Thymus (tissue), 11 donors: ENCODE measurements around the gene CEP63. TPM values are rescaled to one million over a fixed set of nuclear protein-coding genes. Genes with fewer than 3 reads are reported as not detected.

Experiments
- DNase-seq, 9 donors: peaks; one replicate each; pipeline ENCODE4 v3.0.0-alpha.2; 2013; ENCODE audit warnings: low spot score in 9 of 9, low read depth in 6 of 9, missing footprints in 1 of 9
- H3K27ac ChIP-seq, 2 donors: one replicate each; pipeline ENCODE4 v1.5.1; 2013; ENCODE audit warnings: control low read depth in 1 of 2, low read depth in 1 of 2, low read length in 1 of 2, mild to moderate bottlenecking in 1 of 2, moderate library complexity in 1 of 2
- H3K27me3 ChIP-seq, 2 donors: one replicate each; pipeline ENCODE4 v1.5.1; 2013; ENCODE audit warnings: low read length in 1 of 2; ENCODE audit not compliant: control insufficient read depth in 2 of 2, insufficient read depth in 1 of 2
- H3K36me3 ChIP-seq, 2 donors: one replicate each; pipeline ENCODE4 v1.5.1; 2013; ENCODE audit warnings: low read length in 1 of 2, mild to moderate bottlenecking in 1 of 2, moderate library complexity in 1 of 2; ENCODE audit not compliant: control insufficient read depth in 2 of 2, insufficient read depth in 2 of 2
- H3K4me1 ChIP-seq, 2 donors: one replicate each; pipeline ENCODE4 v1.5.1; 2013; ENCODE audit warnings: low read length in 2 of 2; ENCODE audit not compliant: control insufficient read depth in 2 of 2, insufficient read depth in 2 of 2
- H3K4me3 ChIP-seq, 2 donors: one replicate each; pipeline ENCODE4 v1.5.1; 2013; ENCODE audit warnings: low read length in 2 of 2, control low read depth in 1 of 2, mild to moderate bottlenecking in 1 of 2
- H3K9me3 ChIP-seq, 2 donors: one replicate each; pipeline ENCODE4 v1.5.1; 2013; ENCODE audit warnings: low read length in 1 of 2, mild to moderate bottlenecking in 1 of 2; ENCODE audit not compliant: control insufficient read depth in 2 of 2, insufficient read depth in 1 of 2
- WGBS: extraction: QIAGEN DNeasy Blood & Tissue Kit; methylation state at CpG from one replicate; pipeline ENCODE4 v1.1.7; 2013; 5-methylcytosine and 5-hydroxymethylcytosine counted together
- polyA plus RNA-seq: library from polyadenylated mRNA; stranded (reverse); fragments of 200-250 nt; gene quantifications from one replicate; pipeline ENCODE4 v1.2.3, GENCODE V29; 2013
- total RNA-seq: library from RNA; stranded (reverse); fragments of 120-200 nt; gene quantifications from one replicate; pipeline ENCODE4 v1.2.4, GENCODE V29; 2013
- donor health status: healthy.

CEP63 gene
- total and polyA plus RNA-seq, 2 donors, result 31.7 to 37.1 TPM

DNA sequence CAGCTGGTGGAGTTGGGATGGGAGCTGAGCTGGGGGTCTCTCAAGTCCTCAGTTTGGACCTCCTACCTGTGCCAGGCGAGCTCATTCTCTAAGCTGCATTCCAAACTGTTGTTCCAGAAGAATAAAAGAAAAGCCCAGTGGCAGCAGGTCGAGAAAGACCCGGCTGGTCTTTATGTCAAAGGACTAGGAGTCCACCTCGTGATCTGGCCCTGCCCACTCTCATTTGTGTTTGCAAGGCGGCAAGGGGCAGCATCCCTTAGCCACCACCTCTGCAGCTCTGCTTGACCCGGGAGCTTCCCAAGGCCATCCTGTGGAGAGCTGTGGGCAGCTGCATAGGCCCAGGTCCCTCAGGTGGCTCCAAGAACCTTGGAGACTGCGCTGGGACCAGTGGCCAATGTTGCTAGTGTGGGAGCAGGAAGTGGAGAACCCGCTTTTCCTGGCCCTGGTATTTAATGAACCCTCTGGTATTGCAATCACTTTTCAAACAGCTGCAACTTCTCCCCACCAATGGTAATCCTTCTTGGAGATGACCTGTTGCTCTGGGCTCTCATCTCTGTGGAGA, 134.1 kb downstream of the CEP63 start:
- no peak for DNase-seq
- no peak overlapping the region for H3K27ac ChIP-seq
- WGBS, result 97% methylated on average over 8 of the region's 8 CpGs

DNA sequence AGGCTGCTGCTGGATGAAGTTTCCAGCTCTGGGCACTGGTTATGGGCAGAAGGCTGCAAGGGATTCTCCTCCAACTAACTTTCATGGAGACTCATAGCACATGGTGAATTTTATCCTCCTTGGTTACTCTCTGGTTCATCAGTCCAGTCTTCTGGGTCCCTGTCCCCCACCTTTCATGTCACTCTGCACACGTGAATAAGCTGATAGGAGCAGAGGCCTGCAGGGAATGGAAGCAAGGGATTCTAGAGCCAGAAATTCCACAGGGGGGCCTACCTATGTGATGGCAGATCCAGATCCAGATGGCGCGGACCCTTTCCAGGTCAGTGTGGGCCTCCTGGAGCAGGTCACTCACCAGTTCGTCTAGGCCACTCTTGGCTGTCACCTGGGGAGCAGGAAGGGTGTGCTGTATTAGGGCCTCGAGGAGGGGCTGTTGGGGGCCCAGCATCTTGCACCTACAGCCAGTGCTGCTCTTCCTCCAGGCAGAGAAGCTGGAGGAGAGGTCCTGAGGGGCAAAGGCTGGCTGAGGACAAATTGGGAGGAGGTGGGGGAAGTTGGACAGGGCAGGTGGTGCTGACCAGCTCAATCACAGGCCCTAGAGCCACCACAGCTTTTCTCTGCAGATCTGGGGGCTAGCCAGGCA, 134.7 kb downstream of the CEP63 start:
- Histone ChIP-seq H3K27ac (no peak overlapping the region), H3K4me1 (no peaks in the 10 kb centered on the region), H3K9me3 (no peaks in the 10 kb centered on the region), H3K36me3 (no peaks in the 10 kb centered on the region), H3K4me3 (no peak overlapping the region), H3K27me3 (no peaks in the 10 kb centered on the region)
- WGBS, result 96% methylated on average over 5 of the region's 5 CpGs
- no peak for DNase-seq

More for the DNA sequence above, 134.1 kb downstream of the CEP63 start:
- H3K36me3 ChIP-seq, result no peaks in the 10 kb centered on the region
- H3K4me1 ChIP-seq, result no peaks in the 10 kb centered on the region
- H3K4me3 ChIP-seq, result no peak overlapping the region
- H3K27me3 ChIP-seq, result no peaks in the 10 kb centered on the region
- H3K9me3 ChIP-seq, result no peaks in the 10 kb centered on the region

DNA sequence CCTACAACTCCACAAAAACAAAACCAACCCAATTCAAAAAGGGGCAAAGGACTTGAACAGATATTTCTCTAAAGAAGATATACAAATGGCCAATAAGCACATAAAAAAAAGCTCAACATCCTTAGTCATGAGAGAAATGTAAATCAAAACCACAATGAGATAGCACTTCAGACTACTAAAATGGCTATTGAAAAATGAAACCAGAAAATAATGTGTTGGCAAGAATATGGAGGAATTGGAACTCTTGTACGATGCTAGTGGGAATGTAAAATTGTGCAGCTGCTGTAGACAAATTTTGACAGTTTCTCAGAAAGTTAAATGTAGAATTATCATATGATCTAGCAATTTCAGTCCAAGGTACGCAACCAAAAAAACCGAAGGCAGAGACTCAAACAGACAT, 136.0 kb downstream of the CEP63 start:
- Histone ChIP-seq H3K4me1 (no peaks in the 10 kb centered on the region), H3K27ac (no peak overlapping the region)
- 52% methylated on average over 3 of the region's 3 CpGs for WGBS

DNA sequence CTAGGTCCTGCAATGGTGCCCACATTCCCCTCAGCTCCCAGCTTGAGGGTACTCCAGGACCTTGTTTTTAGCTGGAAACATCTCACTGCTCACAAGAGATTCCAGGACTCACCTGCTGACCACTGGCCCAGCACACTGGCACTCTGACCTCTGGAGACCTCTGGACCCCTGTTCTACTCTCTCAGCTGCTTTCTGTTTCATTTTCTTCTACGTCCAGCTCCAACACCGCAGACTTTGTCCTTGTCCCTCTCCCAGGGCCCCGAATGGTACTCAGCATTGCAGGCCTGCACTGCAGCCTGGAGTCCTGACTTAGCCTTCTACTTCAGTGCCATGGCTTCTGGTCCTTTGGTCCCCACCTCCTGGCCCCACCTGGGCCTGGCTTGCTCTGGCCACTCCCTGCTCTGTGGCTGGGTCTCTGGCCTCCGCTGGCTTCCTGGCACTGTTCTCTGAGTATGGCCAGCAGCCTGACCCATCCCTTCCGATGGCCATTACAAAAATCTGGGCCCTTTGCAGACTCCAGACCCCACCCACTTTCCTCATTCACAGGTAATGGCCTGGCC, 137.0 kb downstream of the CEP63 start:
- H3K27ac ChIP-seq, result no peak overlapping the region
- DNase-seq, result no peak
- no peaks in the 10 kb centered on the region for H3K4me1 ChIP-seq
- 90% methylated on average over 5 of the region's 5 CpGs for WGBS
- no peaks in the 10 kb centered on the region for H3K27me3 ChIP-seq
- H3K4me3 ChIP-seq, result no peak overlapping the region
- H3K9me3 ChIP-seq, result no peaks in the 10 kb centered on the region
- no peaks in the 10 kb centered on the region for H3K36me3 ChIP-seq

More for the DNA sequence above, 136.0 kb downstream of the CEP63 start:
- Histone ChIP-seq H3K27me3 (no peaks in the 10 kb centered on the region), H3K4me3 (no peak overlapping the region), H3K36me3 (no peaks in the 10 kb centered on the region), H3K9me3 (no peaks in the 10 kb centered on the region)
- DNase-seq, result no peak

DNA sequence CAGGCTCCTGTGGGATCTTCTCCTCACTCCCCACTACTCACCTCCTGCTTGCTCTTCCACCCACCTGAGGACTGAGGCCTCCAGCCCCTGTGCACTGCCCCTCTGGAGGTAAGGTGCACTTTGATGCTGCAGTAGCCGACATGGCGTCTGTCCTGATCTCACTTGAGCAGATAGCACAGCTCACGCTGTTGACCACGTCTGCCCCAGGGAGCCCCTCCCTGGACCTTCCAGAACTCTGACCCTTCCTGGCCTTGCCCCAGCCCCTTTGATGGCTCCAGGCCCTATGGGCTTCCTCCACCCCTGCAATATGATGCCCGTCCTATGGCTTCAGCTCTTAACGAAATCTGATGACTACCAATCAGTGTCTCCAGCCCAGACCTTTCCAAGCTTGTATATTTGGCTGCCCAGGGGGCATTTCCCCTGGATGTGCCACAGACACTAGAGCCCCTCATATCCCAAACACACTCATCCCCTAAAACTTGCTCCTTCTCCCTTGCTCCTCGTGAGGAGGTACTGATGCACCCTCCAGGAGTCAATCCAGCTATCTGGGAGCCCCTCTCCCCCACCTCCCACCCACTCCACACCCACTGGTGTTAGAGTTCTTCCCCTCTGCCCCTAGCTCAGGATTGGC, 137.9 kb downstream of the CEP63 start:
- 97% methylated on average over 7 of the region's 7 CpGs for WGBS

More for the DNA sequence above, 137.9 kb downstream of the CEP63 start:
- no peaks in the 10 kb centered on the region for H3K4me1 ChIP-seq
- H3K27ac ChIP-seq, result no peak overlapping the region
- no peaks in the 10 kb centered on the region for H3K9me3 ChIP-seq
- DNase-seq, result no peak
- H3K4me3 ChIP-seq, result no peak overlapping the region
- no peaks in the 10 kb centered on the region for H3K27me3 ChIP-seq
- no peaks in the 10 kb centered on the region for H3K36me3 ChIP-seq

Other genes starting within 250 kb of the CEP63 start
- 40.9 TPM for gene RYK, start 235.2 kb upstream of the CEP63 start, total RNA-seq
- 53.6 TPM for gene RYK, start 235.2 kb upstream of the CEP63 start, polyA plus RNA-seq
- gene AMOTL2, start 111.6 kb upstream of the CEP63 start, total RNA-seq, result 3.6 TPM
- gene AMOTL2, start 111.6 kb upstream of the CEP63 start, polyA plus RNA-seq, result 7.3 TPM
- 41.2 TPM for gene ANAPC13, start 72 bp upstream of the CEP63 start, total RNA-seq
- 83.9 TPM for gene ANAPC13, start 72 bp upstream of the CEP63 start, polyA plus RNA-seq
- 1.0 TPM for gene KY, start 165.0 kb downstream of the CEP63 start, total RNA-seq
- gene KY, start 165.0 kb downstream of the CEP63 start, polyA plus RNA-seq, result 0.14 TPM